Activated CD4-positive, alpha-beta memory T cell treated with anti-CD3 and anti-CD28 coated beads, Interleukin-2, amount 10 ng/mL, durations not matched to agents 7 days and 5 days (primary cell): Measurements from ENCODE around the gene CTSH. TPM values are rescaled to one million over a fixed set of nuclear protein-coding genes. Genes with fewer than 3 reads are reported as not detected.

Experiments
- CTCF ChIA-PET: fragments of 350-600 bp; sonication (Branson Sonifier 250); formaldehyde crosslinking; loops from one replicate; lab custom pipeline; 2021; ENCODE audit warnings: antibody characterized with exemption, inconsistent platforms; lab: Charles Lee
- POLR2A ChIA-PET: fragments of 350-600 bp; sonication (Branson Sonifier 250); formaldehyde crosslinking; loops from one replicate; lab custom pipeline; 2021; ENCODE audit warnings: antibody characterized with exemption; lab: Charles Lee
- DNase-seq: peaks from one replicate; pipeline ENCODE4 v3.0.0-alpha.2; 2020
- H3K27ac Mint-ChIP-seq: one replicate; pipeline ENCODE4 v1.8.0; 2021; ENCODE audit warnings: mild to moderate bottlenecking, mixed read lengths
- H3K27me3 Mint-ChIP-seq: one replicate; pipeline ENCODE4 v1.8.0; 2021; ENCODE audit warnings: mixed read lengths
- H3K36me3 Mint-ChIP-seq: one replicate; pipeline ENCODE4 v1.8.0; 2021; ENCODE audit warnings: low read depth, mixed read lengths
- H3K4me1 Mint-ChIP-seq: one replicate; pipeline ENCODE4 v1.8.0; 2021; ENCODE audit warnings: mixed read lengths
- H3K4me3 Mint-ChIP-seq: one replicate; pipeline ENCODE4 v1.8.0; 2021; ENCODE audit warnings: mild to moderate bottlenecking, mixed read lengths
- H3K9me3 Mint-ChIP-seq: one replicate; pipeline ENCODE4 v1.8.0; 2021; ENCODE audit warnings: mixed read lengths
- total RNA-seq, 2 experiments: library from RNA; stranded (reverse); gene quantifications; one replicate each; pipeline ENCODE4 v1.2.3, GENCODE V29; 2021

The CTSH gene
- total RNA-seq, 2 experiments from 2014 or later = 257 to 273 TPM

- Mint-ChIP-seq H3K9me3 (no peaks in the 10 kb centered on the region), H3K27me3 (no peaks in the 10 kb centered on the region), H3K36me3 (peaks cover 73% of the 10 kb centered on the region), H3K4me3 (no peak overlapping the region), H3K4me1 (peaks cover 5% of the 10 kb centered on the region), H3K27ac (no peak overlapping the region)
- no peak for DNase-seq
- ChIA-PET CTCF (interaction anchor here (0.6 to 1.0 kb wide), 2 partner anchors 13 to 85 kb away, joined by 3 read pairs; no protein-coding TSS in a partner anchor), POLR2A (interaction anchor here (1.6 to 2.0 kb wide), 2 partner anchors 11 to 14 kb away, joined by 6 to 7 read pairs; no protein-coding TSS in a partner anchor)
Observed at GRCh38 chr15:78922527-78922926, 22.3 kb downstream of the CTSH start.

DNA sequence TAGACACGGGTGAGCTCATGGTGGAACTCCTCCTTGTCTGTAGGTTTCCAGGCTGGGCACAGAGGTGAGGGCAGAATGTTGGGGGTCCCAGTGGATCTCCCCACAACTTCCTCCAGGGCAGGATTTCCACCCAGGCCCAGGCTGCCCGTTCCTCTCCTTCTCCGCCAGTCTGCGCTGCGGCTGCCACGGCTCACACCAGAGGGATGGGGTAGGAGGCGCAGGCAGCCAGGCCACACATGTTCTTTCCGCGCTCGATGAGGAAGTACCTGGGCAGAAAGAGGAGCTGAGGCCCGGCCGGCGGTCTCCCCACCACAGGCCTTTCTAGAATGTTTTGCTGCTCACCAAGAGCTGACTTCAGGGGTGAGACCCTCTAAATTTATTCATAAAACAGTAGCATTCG lies 22.9 kb downstream of the CTSH start:
- Mint-ChIP-seq H3K4me3 (no peak overlapping the region), H3K36me3 (peaks cover 71% of the 10 kb centered on the region), H3K27ac (no peak overlapping the region), H3K4me1 (peaks cover 6% of the 10 kb centered on the region), H3K27me3 (no peaks in the 10 kb centered on the region), H3K9me3 (no peaks in the 10 kb centered on the region)
- ChIA-PET POLR2A (interaction anchor here (1.6 to 2.0 kb wide), 2 partner anchors 11 to 14 kb away, joined by 6 to 7 read pairs; no protein-coding TSS in a partner anchor), CTCF (interaction anchor here (1.0 kb wide), 1 partner anchor 85 kb away, joined by 3 read pairs; no protein-coding TSS in a partner anchor)
- no peak for DNase-seq

DNA sequence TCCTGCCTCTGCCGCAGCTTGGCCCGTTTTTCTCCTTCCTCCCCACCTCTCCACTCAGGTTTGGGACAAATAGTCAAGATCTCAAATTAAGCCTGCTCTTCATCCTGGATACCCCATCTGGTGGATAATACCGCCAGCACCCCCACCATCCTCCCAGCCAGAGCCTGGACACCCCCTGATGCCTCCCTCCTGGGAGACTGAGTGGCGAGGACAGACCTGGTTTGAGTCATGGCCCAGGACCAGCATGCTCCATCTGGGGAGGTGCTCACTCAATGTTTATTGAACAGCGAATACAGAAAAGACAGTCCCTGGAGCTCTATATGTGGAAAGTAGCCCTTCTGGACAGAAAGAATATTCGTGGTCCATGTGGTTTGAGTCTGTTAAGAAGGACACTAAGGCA lies 23.3 kb downstream of the CTSH start:
- ChIA-PET CTCF (interaction anchor here (1.0 kb wide), 1 partner anchor 86 kb away, joined by 3 read pairs; no protein-coding TSS in a partner anchor), POLR2A (interaction anchor here (1.6 to 2.0 kb wide), 2 partner anchors 10 to 15 kb away, joined by 6 to 7 read pairs; no protein-coding TSS in a partner anchor)
- peaks cover 70% of the 10 kb centered on the region for H3K36me3 Mint-ChIP-seq
- H3K4me1 Mint-ChIP-seq = peaks cover 4% of the 10 kb centered on the region
- no peaks in the 10 kb centered on the region for H3K9me3 Mint-ChIP-seq
- H3K27me3 Mint-ChIP-seq = no peaks in the 10 kb centered on the region
- DNase-seq = no peak
- H3K27ac Mint-ChIP-seq = no peak overlapping the region
- no peak overlapping the region for H3K4me3 Mint-ChIP-seq

GRCh38 chr15:78917888-78918287 lies 27.0 kb downstream of the CTSH start:
- POLR2A ChIA-PET = no interaction called here
- H3K27me3 Mint-ChIP-seq = no peaks in the 10 kb centered on the region
- no peak overlapping the region for H3K27ac Mint-ChIP-seq
- H3K9me3 Mint-ChIP-seq = no peaks in the 10 kb centered on the region
- no peak for DNase-seq
- CTCF ChIA-PET = interaction anchor here (0.7 kb wide), 1 partner anchor 95 kb away, joined by 6 read pairs; no protein-coding TSS in a partner anchor
- no peak overlapping the region for H3K4me3 Mint-ChIP-seq
- peaks cover 1% of the 10 kb centered on the region for H3K4me1 Mint-ChIP-seq
- peaks cover 60% of the 10 kb centered on the region for H3K36me3 Mint-ChIP-seq

- POLR2A ChIA-PET = interaction anchor here (1.0 to 1.4 kb wide), 2 partner anchors 10 to 15 kb away, joined by 3 read pairs; no protein-coding TSS in a partner anchor
- H3K36me3 Mint-ChIP-seq = peaks cover 58% of the 10 kb centered on the region
- DNase-seq = no peak
- CTCF ChIA-PET = interaction anchor here (0.8 kb wide), 1 partner anchor 8 kb away, joined by 3 read pairs; no protein-coding TSS in a partner anchor
- H3K4me3 Mint-ChIP-seq = no peak overlapping the region
- no peaks in the 10 kb centered on the region for H3K27me3 Mint-ChIP-seq
- no peaks in the 10 kb centered on the region for H3K9me3 Mint-ChIP-seq
- H3K4me1 Mint-ChIP-seq = peaks cover 17% of the 10 kb centered on the region
- no peak overlapping the region for H3K27ac Mint-ChIP-seq
Observed at GRCh38 chr15:78916088-78916487, 28.8 kb downstream of the CTSH start.

GRCh38 chr15:78915341-78916087 lies 29.3 kb downstream of the CTSH start:
- Mint-ChIP-seq H3K27ac (peak overlapping the region; percentile 18), H3K4me3 (no peak overlapping the region), H3K27me3 (no peaks in the 10 kb centered on the region), H3K9me3 (no peaks in the 10 kb centered on the region), H3K4me1 (peaks cover 23% of the 10 kb centered on the region), H3K36me3 (peaks cover 61% of the 10 kb centered on the region)
- no peak for DNase-seq
- ChIA-PET POLR2A (interaction anchor here (0.6 to 1.4 kb wide), 3 partner anchors 10 to 29 kb away, joined by 3 read pairs; partner anchors contain the start of gene CTSH), CTCF (interaction anchor here (0.8 to 1.6 kb wide), 2 partner anchors 8 to 110 kb away, joined by 3 read pairs; no protein-coding TSS in a partner anchor)

GRCh38 chr15:78914027-78914764 lies 30.6 kb downstream of the CTSH start:
- no peak overlapping the region for H3K27ac Mint-ChIP-seq
- CTCF ChIA-PET = interaction anchor here (0.7 to 1.6 kb wide), 3 partner anchors 14 to 112 kb away, joined by 3 read pairs; no protein-coding TSS in a partner anchor

GRCh38 chr15:78913012-78913411 lies 31.8 kb downstream of the CTSH start:
- H3K4me1 Mint-ChIP-seq = peaks cover 35% of the 10 kb centered on the region
- no peak overlapping the region for H3K27ac Mint-ChIP-seq
- H3K4me3 Mint-ChIP-seq = no peak overlapping the region
- ChIA-PET CTCF (no interaction called here), POLR2A (interaction anchor here (0.9 to 1.5 kb wide), 2 partner anchors 10 to 174 kb away, joined by 3 to 4 read pairs; no protein-coding TSS in a partner anchor)
- no peaks in the 10 kb centered on the region for H3K27me3 Mint-ChIP-seq
- peaks cover 64% of the 10 kb centered on the region for H3K36me3 Mint-ChIP-seq
- H3K9me3 Mint-ChIP-seq = no peaks in the 10 kb centered on the region
- DNase-seq = no peak

More at GRCh38 chr15:78914027-78914764, 30.6 kb downstream of the CTSH start:
- Mint-ChIP-seq H3K36me3 (peaks cover 65% of the 10 kb centered on the region), H3K27me3 (no peaks in the 10 kb centered on the region), H3K9me3 (no peaks in the 10 kb centered on the region), H3K4me1 (peaks cover 34% of the 10 kb centered on the region), H3K4me3 (no peak overlapping the region)
- POLR2A ChIA-PET = interaction anchor here (0.6 kb wide), 1 partner anchor 31 kb away, joined by 3 read pairs; the partner anchor contains the start of gene CTSH
- DNase-seq = no peak

DNA sequence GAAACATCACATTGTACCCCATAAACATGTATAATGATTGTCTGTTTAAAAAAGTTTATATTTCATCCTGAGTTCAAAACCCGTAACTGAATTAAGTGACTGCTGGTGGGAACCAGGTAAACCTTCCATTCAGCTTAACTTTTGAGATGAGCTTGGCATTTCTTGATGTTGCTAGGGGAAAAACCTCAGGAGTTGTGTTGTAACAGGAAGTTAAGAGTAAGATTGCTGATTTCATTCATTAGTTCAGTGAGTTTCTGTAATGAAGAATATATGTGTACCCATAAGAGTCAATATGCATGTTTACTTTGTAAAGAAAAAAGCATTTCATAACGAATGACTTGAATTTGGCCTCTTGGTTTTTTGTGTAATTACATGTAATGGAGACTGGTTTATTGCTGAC lies 32.5 kb downstream of the CTSH start:
- Mint-ChIP-seq H3K36me3 (peaks cover 68% of the 10 kb centered on the region), H3K4me1 (peaks cover 35% of the 10 kb centered on the region), H3K4me3 (no peak overlapping the region), H3K9me3 (no peaks in the 10 kb centered on the region), H3K27me3 (no peaks in the 10 kb centered on the region), H3K27ac (no peak overlapping the region)
- CTCF ChIA-PET = no interaction called here
- POLR2A ChIA-PET = interaction anchor here (1.5 to 2.2 kb wide), 2 partner anchors 9 to 24 kb away, joined by 4 to 6 read pairs; no protein-coding TSS in a partner anchor
- no peak for DNase-seq

- no peak overlapping the region for H3K27ac Mint-ChIP-seq
- ChIA-PET CTCF (interaction anchor here (0.6 to 6.1 kb wide), 14 partner anchors 8 to 274 kb away, joined by 3 to 49 read pairs (median 4); no protein-coding TSS in a partner anchor), POLR2A (interaction anchor here (0.8 to 2.1 kb wide), 4 partner anchors 11 to 37 kb away, joined by 3 to 8 read pairs (median 6); partner anchors contain the start of gene MORF4L1)
- H3K4me3 Mint-ChIP-seq = no peak overlapping the region
- DNase-seq = no peak
- peaks cover 34% of the 10 kb centered on the region for H3K4me1 Mint-ChIP-seq
- peaks cover 77% of the 10 kb centered on the region for H3K36me3 Mint-ChIP-seq
- no peaks in the 10 kb centered on the region for H3K9me3 Mint-ChIP-seq
- no peaks in the 10 kb centered on the region for H3K27me3 Mint-ChIP-seq
Observed at GRCh38 chr15:78910271-78910670, 34.6 kb downstream of the CTSH start.

GRCh38 chr15:78909791-78910228 lies 35.0 kb downstream of the CTSH start:
- no peak for DNase-seq
- no peak overlapping the region for H3K27ac Mint-ChIP-seq
- POLR2A ChIA-PET = interaction anchor here (2.1 kb wide), 1 partner anchor 36 kb away, joined by 8 read pairs; the partner anchor contains the start of gene MORF4L1
- H3K36me3 Mint-ChIP-seq = peaks cover 80% of the 10 kb centered on the region
- no peaks in the 10 kb centered on the region for H3K9me3 Mint-ChIP-seq
- peaks cover 34% of the 10 kb centered on the region for H3K4me1 Mint-ChIP-seq
- CTCF ChIA-PET = interaction anchor here (1.0 to 6.1 kb wide), 13 partner anchors 10 to 274 kb away, joined by 3 to 49 read pairs (median 4); no protein-coding TSS in a partner anchor
- H3K27me3 Mint-ChIP-seq = no peaks in the 10 kb centered on the region
- H3K4me3 Mint-ChIP-seq = no peak overlapping the region

DNA sequence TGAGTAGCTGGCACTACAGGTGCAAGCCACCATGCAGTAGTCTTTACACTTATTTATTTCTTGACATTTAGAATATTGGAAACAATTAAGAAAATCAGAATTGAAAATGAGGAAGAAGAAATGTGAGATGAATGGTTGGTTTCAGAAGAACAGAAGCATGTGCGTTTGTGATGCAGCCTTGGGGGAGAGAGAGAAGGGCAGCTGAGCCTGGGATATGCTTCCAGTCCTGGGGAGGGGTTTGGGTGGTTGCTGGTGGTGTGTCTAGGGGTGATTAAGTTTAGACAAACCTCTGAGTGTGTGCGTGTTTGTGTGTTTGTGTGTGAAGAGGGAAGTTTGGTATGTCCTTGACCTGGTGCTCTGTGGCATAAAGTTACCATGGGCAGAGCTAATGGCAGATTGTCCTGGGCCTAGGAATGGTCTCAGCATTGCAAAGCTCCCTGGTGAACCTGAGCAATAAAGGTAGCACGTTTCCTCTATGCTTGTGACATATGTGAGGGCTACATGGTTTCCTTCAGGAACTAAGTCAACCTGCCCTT lies 35.6 kb downstream of the CTSH start:
- POLR2A ChIA-PET = interaction anchor here (1.2 kb wide), 1 partner anchor 32 kb away, joined by 3 read pairs; no protein-coding TSS in a partner anchor
- Mint-ChIP-seq H3K27me3 (no peaks in the 10 kb centered on the region), H3K4me1 (peaks cover 34% of the 10 kb centered on the region), H3K4me3 (no peak overlapping the region), H3K9me3 (no peaks in the 10 kb centered on the region), H3K36me3 (peaks cover 82% of the 10 kb centered on the region), H3K27ac (no peak overlapping the region)
- CTCF ChIA-PET = interaction anchor here (0.6 to 6.1 kb wide), 11 partner anchors 10 to 275 kb away, joined by 3 to 49 read pairs (median 4); no protein-coding TSS in a partner anchor
- no peak for DNase-seq
